Stimulated activated CD4-positive, alpha-beta T cell treated with anti-CD3 and anti-CD28 coated beads, Interleukin-15, amount 100 ng/mL, for 48 hours (primary cell): ENCODE results near the gene PRR30.
"Not testable (repeated sequence)": the region's sequence is repeated elsewhere in the genome, so short reads cannot be mapped to it uniquely, and the experiment has no call there.

Experiments
- DNase-seq, 2 donors: peaks; one replicate each; pipeline ENCODE4 v3.0.0-alpha.2; 2020; ENCODE audit warnings: low read depth in 2 of 2

Gene PRR30

DNA sequence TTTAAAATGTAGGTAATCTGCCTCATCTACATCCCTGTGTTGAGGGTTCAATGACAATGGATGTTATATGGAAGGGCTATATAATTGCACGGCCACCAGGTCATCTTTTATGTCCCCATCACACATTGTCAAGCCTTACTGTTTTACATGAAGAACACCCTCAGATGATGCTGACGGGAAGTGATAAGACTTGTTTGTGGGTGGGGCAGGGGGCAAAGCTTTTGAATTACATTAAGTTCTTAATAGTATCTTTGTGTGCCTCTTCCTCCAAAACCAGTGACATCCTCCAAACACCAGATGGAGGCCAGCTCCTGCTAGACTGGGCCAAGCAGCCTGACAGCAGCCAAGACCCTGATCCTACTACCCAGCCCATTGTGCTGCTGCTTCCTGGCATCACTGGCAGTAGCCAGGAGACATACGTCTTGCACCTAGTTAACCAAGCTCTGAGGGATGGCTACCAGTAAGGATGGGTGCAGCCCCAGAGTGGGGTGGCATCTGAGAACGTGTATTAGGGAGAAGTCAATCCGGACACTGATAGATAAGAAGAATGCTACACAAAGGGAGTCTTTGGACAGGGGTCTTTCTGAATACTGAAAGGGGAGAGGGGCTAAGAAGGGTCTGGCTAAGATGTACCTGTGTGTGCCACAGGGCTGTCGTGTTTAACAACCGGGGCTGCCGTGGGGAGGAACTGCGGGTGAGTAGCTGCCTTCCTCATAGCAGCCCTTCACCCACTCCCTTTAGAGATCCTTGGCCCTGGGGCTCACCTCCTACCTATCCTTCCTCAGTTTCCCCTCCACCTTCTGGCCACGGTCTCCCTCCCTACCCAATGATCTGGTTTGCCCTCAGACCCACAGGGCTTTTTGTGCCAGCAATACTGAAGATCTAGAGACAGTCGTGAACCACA, 10.3 kb downstream of the PRR30 start:
- DNase-seq, result no peak

- no peak for DNase-seq
Observed at GRCh38 chr2:27127883-27128667, 11.1 kb downstream of the PRR30 start.

- no peak for DNase-seq
Observed at GRCh38 chr2:27126252-27126710, 12.9 kb downstream of the PRR30 start.

- no peak for DNase-seq
Observed at GRCh38 chr2:27125104-27125503, 14.1 kb downstream of the PRR30 start.

- peak in 1 of 2 donors; percentile 42 for DNase-seq
Observed at GRCh38 chr2:27123302-27124150, 15.7 kb downstream of the PRR30 start, which contains the start of gene ABHD1. TSS of gene ABHD1 (plus strand) at chr2:27123815. CDS start at chr2:27123949, 134 bp downstream.

DNA sequence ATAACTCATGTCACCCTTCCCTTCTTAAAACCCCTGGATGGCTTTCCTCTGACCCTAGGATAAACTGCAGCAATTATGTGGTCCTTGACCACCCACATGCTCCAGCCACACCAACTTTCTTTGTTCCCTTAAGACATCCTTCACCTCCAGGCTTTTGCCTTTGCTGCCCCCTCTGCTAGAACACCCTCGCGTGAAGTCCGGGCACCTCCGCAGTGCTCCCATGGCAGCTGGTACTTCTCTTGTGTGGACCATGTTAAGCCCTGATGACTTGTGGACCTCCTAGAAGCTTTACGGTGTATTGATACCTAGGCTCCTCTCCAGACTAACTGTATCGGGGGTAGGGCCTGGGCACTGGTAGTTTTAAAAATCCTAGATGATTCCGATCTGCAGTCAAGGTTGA, 16.4 kb downstream of the PRR30 start:
- DNase-seq, result no peak

- no peak for DNase-seq
Observed at GRCh38 chr2:27121906-27122305, 17.3 kb downstream of the PRR30 start.

- not testable (repeated sequence) for DNase-seq
Observed at GRCh38 chr2:27119330-27119670, 19.9 kb downstream of the PRR30 start.

GRCh38 chr2:27118525-27119329, 20.5 kb downstream of the PRR30 start, which contains the start of gene CGREF1:
TSS of gene CGREF1 (minus strand) at chr2:27119128. CDS start at chr2:27104366, 14,762 bp downstream.
- DNase-seq, result no peak

DNA sequence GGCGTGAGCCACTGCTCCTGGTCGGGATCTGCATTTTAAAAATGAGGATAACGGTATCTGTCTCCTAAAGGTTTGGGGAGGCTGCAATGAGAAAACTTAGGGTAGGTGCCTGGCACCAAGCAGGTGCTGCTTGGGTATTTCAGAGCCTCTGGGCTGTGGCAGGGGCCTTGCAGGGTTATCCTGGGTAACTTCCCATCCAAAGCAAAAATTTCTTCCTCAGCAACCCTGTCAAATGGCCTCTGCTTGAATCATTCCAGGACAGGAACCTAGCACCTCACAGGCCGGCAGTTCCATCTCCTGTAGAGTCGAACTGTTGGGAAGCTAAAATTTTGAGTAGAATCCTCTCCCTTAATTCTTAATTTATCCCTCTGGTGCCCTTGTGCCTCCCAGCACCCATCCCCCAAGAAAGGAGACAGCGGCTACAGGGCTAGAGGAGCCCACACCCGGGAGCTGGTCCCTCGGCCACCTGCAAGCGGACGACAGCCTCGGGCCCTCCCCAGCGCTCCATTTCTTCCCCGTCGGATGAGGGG, 21.1 kb downstream of the PRR30 start:
- no peak for DNase-seq

- DNase-seq, result no peak
Observed at GRCh38 chr2:27115519-27115918, 23.7 kb downstream of the PRR30 start.

- not testable (repeated sequence) for DNase-seq
Observed at GRCh38 chr2:27111392-27112078, 27.7 kb downstream of the PRR30 start.

DNA sequence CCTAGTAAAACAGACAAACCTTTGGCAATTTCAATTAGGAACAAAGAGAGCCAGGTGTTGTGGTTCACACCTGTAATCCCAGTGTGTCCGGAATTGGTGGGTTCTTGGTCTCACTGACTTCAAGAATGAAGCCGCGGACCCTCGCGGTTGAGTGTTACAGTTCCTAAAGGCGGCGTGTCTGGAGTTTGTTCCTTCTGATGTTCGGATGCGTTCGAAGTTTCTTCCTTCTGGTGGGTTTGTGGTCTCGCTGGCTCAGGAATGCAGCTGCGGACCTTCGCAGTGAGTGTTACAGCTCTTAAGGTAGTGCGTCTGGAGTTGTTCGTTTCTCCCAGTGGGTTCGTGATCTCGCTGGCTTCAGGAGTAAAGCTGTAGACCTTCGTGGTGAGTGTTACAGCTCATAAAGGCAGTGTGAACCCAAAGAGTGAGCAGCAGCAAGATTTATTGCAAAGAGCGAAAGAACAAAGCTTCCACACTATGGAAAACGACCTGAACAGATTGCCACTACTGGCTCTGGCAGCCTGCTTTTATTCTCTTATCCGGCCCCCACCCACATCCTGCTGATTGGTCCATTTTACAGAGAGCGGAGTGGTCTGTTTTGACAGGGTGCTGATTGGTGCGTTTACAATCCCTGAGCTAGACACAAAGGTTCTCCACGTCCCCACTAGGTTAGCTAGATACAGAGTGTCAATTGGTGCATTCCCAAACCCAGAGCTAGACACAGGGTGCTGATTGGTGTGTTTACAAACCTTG, 28.4 kb downstream of the PRR30 start:
- DNase-seq, result not testable (repeated sequence)

DNA sequence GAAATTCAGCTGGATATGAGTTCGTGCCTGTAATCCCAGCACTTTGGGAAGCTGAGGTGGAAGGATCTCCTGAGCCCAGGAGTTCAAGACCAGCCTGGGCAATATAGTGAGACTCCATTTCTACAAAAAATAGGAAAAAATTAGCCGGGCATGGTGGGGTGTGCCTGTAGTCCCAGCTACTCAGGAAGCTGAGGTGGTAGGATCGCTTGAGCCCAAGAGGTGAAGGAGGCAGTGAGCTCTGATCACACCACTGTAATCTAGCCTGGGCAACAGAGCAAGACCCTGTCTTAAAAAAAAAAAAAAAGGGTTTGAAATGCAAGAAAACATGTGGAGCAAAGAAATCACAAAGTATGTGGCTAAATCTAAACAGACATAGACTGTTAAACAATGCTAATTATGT, 30.1 kb downstream of the PRR30 start:
- no peak for DNase-seq

DNA sequence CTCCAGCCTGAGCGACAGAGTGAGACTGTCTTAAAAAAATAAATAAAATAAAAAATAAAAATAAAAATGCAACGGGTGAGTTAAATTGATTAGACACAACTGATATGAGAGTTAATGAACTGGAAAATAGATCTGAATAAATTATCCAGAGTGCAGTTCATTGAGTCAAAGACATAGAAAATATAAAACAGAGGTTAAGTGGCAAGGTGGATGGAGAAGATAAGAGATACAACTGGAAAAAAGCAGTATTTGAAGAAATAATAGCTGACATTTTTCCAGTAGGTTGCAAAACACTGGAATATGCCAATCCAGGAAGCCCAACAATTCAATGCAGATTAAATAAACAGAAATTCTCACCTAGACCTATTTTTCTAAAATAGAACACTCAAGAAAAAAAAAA, 31.0 kb downstream of the PRR30 start:
- no peak for DNase-seq

GRCh38 chr2:27105981-27106380, 33.2 kb downstream of the PRR30 start:
- no peak for DNase-seq

DNA sequence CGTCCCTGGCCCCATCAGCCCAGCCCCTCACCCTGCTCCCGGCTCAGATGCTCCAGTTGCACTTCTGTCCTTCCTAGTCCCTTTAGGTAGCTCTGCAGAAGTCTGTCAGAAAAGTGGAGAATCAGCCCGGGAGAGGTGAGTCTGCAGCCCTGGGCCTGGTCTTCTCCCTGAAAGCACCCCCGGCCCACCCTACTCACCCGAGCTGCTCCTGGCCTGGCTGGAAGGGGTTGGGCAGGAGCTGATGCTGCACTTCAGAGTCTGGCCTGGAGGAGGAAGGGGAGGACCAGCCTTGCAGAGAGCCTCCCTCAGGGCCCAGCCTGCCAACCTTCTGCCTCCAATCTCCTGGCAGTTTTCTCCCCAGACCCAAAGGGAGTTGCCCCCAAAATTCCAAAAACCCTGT, 36.9 kb downstream of the PRR30 start:
- DNase-seq, result no peak

DNA sequence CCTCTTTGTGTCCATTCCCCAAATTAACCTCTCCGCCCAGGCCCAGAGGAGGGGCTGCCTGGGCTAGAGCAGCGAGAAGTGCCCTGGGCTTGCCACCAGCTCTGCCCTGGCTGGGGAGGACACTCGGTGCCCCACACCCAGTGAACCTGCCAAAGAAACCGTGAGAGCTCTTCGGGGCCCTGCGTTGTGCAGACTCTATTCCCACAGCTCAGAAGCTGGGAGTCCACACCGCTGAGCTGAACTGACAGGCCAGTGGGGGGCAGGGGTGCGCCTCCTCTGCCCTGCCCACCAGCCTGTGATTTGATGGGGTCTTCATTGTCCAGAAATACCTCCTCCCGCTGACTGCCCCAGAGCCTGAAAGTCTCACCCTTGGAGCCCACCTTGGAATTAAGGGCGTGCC, 39.2 kb downstream of the PRR30 start:
- DNase-seq, result no peak

DNA sequence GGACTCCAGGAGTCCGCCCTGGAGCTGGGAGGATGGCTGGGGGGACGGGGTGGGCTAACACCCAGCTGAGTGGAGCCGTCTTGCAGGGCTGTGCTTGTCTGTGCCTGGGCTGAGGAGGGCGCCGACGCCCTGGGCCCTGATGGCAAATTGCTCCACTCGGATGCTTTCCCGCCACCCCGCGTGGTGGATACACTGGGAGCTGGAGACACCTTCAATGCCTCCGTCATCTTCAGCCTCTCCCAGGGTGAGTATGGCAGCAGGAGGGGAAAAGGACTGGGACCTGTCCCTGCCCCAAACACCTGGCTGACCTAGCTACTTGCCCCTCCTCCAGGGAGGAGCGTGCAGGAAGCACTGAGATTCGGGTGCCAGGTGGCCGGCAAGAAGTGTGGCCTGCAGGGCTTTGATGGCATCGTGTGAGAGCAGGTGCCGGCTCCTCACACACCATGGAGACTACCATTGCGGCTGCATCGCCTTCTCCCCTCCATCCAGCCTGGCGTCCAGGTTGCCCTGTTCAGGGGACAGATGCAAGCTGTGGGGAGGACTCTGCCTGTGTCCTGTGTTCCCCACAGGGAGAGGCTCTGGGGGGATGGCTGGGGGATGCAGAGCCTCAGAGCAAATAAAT, 39.8 kb downstream of the PRR30 start:
- DNase-seq, result no peak
